A673 (cell line): ENCODE measurements around the gene FURIN.

Experiments used
- EZH2 ChIP-seq: fragments of 200-600 bp; sonication (generic); IDR thresholded peaks from 2 replicates; pipeline ENCODE4 v1.6.1; 2017; ENCODE audit warnings: borderline replicate concordance, low read depth, mild to moderate bottlenecking, mixed read lengths, antibody characterized with exemption, low read length; ENCODE audit not compliant: poor library complexity, severe bottlenecking
- TF ChIP-seq, protein P1 (sequence below): fragments of 300-800, 200-600 bp; sonication (generic); conservative IDR thresholded peaks from 2 replicates; pipeline ENCODE4 v1.5.1; 2017; ENCODE audit warnings: low read depth, mild to moderate bottlenecking, antibody characterized with exemption, low read length, moderate library complexity, mixed read lengths

DNA sequence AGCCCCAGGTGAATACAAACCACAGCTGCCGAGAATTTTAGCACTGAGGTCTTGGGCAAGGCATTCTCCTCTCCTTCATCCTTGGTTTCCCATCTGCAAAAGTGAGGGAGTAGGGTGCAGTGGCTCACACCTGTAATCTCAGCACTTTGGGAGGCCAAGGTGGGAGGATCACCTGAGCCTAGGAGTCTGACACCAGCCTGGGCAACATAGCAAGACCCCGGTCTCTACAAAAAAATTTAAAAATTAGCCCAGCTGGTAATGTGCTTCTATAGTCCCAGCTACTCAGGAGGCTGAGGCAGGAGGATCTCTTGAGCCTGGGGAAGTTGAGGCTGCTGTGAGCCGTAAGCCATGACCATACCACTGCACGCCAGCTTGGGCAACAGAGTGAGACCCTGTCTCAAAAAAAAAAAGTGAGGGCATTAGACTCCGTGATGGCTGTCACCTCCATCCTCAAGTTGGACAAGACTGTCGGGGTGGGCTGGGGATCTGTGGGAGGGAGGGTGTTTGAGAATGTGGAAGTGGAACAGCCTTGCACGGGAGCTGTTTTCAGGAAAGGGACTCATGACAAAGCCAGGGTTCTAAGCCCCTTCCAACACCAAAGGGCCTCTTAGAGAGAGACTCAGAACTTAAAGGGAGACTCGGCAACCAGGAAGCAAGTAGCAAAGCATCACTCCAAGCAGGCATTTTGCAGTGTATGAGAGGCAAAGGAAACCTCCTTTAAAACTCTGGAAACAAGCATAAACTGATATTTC lies 46.0 kb upstream of the FURIN start:
- TF ChIP-seq, protein P1, sequence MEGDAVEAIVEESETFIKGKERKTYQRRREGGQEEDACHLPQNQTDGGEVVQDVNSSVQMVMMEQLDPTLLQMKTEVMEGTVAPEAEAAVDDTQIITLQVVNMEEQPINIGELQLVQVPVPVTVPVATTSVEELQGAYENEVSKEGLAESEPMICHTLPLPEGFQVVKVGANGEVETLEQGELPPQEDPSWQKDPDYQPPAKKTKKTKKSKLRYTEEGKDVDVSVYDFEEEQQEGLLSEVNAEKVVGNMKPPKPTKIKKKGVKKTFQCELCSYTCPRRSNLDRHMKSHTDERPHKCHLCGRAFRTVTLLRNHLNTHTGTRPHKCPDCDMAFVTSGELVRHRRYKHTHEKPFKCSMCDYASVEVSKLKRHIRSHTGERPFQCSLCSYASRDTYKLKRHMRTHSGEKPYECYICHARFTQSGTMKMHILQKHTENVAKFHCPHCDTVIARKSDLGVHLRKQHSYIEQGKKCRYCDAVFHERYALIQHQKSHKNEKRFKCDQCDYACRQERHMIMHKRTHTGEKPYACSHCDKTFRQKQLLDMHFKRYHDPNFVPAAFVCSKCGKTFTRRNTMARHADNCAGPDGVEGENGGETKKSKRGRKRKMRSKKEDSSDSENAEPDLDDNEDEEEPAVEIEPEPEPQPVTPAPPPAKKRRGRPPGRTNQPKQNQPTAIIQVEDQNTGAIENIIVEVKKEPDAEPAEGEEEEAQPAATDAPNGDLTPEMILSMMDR = no peak
- TF ChIP-seq EZH2 = no peak
